GM10266 (cell line): ENCODE results near the gene SESN3.
"Not testable (repeated sequence)": the region's sequence is repeated elsewhere in the genome, so short reads cannot be mapped to it uniquely, and the experiment has no call there.

ENCODE experiments used
- DNase-seq: peaks from one replicate; pipeline ENCODE4 v3.0.0; 2012; ENCODE audit errors: extremely low spot score
- CTCF ChIP-seq: IDR thresholded peaks from 2 replicates; pipeline ENCODE4 v1.5.1; 2012; ENCODE audit warnings: mild to moderate bottlenecking, low read depth; ENCODE audit not compliant: control insufficient read depth, insufficient read depth; ENCODE audit errors: missing control alignments

SESN3 gene

GRCh38 chr11:95256321-95256779, 25.3 kb upstream of the SESN3 start:
- no peak for TF ChIP-seq CTCF
- DNase-seq, result no peak

GRCh38 chr11:95255251-95256145, 24.5 kb upstream of the SESN3 start:
- DNase-seq, result no peak
- no peak for TF ChIP-seq CTCF

- DNase-seq, result no peak
- no peak for TF ChIP-seq CTCF
Observed at GRCh38 chr11:95254716-95255115, 23.7 kb upstream of the SESN3 start.

GRCh38 chr11:95254131-95254704, 23.2 kb upstream of the SESN3 start:
- TF ChIP-seq CTCF, result no peak
- DNase-seq, result peak; percentile 73

- DNase-seq, result no peak
- no peak for TF ChIP-seq CTCF
Observed at GRCh38 chr11:95253141-95253540, 22.1 kb upstream of the SESN3 start.

- TF ChIP-seq CTCF, result no peak
- no peak for DNase-seq
Observed at GRCh38 chr11:95252586-95252985, 21.6 kb upstream of the SESN3 start.

GRCh38 chr11:95251896-95252295, 20.9 kb upstream of the SESN3 start:
- not testable (repeated sequence) for DNase-seq
